CD4-positive, alpha-beta T cell treated with Interleukin-2 at 100 ng/mL for 4 hours (primary cell): ENCODE data around the gene ZGLP1.

Experiments used
- DNase-seq: peaks from one replicate; pipeline ENCODE4 v3.0.0-alpha.2; 2020; ENCODE audit warnings: low spot score

ZGLP1 gene

DNA sequence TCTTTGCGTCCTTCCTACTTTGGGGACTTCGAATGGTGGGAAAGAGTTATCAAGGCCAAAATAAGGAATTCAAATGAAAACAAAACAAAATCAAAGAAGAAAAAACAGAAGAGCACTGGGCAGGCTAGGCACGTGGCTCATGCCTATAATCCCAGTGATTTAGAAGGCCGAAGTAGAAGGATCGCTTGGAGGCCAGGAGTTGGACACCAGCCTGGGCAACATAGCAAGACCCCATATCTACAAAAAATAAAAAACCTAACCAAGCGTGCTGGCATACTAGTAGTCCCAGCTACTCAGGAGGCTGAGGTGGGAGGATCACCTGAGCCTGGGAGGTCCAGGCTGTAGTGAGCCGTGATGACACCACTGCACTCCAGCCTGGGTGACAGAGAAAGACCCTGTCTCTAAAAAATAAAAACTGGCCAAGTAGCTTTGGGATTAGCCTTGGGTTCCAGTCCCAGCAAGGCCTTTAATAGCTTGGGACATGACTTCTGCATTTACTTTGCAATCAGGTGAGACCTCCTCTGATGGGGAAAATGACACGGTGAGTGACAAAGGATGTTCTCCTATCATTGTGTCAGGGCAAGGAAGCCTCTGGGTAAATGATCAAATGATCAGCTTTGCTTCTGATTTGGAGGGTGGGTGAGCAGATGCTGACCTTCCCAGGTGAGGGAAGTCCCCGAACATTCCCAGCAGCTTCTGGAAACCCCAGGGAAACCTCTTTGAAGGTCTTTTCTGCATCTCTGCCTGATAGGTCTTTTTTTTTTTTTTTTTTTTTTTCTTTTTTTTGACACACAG lies 31.6 kb downstream of the ZGLP1 start:
- DNase-seq: no peak

DNA sequence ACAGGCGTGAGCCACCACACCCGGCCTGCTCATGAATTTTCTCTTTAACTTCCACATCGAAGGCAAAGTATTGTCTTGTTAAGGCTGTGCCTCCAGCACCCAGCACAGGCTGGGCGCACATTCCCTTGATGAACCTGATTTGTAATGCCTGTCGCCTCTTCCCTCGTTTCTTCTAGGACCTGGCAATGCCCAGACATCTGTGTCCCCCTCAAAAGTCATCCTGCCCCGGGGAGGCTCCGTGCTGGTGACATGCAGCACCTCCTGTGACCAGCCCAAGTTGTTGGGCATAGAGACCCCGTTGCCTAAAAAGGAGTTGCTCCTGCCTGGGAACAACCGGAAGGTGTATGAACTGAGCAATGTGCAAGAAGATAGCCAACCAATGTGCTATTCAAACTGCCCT lies 35.0 kb downstream of the ZGLP1 start:
- no peak for DNase-seq

DNA sequence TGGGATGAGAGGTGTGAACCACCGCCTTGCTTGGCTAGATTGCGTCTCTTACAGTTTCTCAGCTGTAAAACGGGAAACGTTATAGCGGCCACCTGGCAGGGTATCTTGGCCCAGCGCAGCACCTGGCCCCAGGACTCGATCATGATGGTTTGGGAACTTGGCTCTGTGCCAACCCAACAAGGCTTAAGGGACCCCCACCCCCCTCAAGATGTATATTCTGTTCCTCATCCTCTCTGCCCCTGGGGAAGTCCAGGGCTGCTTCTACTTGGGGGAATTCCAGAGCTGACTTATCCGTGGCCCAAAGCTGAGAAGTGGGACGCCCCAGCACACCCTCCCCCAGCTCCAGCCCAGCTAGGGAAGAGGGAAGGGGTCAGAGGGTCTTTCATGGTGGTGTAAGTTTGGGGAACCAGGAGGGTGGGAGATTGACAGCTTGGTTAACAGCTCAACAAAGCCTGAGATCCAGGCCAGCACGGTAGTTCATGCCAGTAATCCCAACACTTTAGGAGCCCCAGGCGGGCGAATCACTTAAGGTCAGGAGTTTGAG lies 38.0 kb downstream of the ZGLP1 start:
- peak; percentile 50 for DNase-seq

DNA sequence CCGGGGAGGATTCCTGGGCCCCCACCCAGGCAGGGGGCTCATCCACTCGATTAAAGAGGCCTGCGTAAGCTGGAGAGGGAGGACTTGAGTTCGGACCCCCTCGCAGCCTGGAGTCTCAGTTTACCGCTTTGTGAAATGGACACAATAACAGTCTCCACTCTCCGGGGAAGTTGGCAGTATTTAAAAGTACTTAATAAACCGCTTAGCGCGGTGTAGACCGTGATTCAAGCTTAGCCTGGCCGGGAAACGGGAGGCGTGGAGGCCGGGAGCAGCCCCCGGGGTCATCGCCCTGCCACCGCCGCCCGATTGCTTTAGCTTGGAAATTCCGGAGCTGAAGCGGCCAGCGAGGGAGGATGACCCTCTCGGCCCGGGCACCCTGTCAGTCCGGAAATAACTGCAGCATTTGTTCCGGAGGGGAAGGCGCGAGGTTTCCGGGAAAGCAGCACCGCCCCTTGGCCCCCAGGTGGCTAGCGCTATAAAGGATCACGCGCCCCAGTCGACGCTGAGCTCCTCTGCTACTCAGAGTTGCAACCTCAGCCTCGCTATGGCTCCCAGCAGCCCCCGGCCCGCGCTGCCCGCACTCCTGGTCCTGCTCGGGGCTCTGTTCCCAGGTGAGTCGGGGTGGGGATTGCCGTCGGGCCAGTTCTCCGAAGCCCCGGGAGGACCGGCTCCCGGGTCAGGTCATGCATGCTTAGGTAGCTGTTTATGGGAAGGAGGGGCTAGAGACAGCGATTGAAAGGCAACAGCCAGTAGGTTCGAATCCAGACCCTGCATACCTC lies 38.8 kb downstream of the ZGLP1 start, which contains the start of gene ICAM1:
ICAM1 (plus strand) TSS at position 505 of the 779 bp plus-strand sequence; CDS start at position 545, 40 bp downstream.
- DNase-seq: peak; percentile 72

DNA sequence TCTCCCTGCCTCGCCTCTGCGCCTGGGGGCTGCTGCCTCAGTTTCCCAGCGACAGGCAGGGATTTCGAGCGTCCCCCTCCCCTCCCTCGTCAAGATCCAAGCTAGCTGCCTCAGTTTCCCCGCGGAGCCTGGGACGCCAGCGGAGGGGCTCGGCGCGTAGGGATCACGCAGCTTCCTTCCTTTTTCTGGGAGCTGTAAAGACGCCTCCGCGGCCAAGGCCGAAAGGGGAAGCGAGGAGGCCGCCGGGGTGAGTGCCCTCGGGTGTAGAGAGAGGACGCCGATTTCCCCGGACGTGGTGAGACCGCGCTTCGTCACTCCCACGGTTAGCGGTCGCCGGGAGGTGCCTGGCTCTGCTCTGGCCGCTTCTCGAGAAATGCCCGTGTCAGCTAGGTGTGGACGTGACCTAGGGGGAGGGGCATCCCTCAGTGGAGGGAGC lies 39.4 kb downstream of the ZGLP1 start:
- DNase-seq: peak; percentile 67

DNA sequence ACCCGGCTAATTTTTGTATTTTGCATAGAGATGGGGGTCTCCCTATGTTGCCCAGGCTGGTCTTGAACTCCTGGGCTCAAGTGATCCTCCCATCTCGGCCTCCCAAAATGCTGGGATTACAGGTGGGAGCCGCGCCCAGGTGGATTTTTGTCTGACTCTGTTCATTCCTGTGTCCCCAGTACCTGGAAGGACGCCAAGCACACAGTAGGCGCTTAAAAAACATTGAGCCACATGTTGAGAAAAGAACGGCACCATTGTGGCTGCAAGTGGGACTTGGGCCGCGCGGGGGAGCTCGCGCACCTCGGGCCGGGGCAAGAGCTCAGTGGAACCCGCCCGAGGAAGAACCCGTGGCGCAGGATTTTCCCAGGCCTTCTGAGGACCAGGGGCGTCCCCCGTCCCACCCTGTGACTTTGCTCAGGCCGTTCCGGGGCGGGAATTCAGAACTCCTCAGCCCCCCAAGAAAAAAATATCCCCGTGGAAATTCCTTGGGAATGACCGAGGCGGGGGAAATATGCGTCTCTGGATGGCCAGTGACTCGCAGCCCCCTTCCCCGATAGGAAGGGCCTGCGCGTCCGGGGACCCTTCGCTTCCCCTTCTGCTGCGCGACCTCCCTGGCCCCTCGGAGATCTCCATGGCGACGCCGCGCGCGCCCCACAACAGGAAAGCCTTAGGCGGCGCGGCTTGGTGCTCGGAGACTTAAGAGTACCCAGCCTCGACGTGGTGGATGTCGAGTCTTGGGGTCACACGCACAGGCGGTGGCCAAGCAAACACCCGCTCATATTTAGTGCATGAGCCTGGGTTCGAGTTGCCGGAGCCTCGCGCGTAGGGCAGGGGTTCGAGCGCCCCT lies 40.1 kb downstream of the ZGLP1 start:
- peak; percentile 88 for DNase-seq

DNA sequence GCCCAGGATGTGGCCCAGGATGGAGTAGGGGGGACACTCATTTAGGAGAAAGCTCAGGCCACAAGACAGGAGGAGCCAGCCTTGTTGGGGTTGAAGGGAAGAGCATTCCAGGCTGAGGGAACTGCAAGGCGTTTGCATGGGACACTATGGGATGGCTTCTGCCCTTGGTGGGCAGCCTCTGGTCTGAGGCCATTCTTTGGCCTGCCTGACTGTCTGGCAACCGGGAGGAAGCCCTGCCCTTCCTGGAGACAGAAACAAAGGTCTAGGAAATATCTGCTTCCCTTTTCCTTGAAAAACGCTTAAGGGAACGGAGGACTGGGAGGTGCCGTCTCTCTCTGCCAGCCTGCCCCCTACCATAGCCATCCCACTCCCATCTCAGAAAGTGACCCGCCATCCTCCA lies 41.5 kb downstream of the ZGLP1 start:
- no peak for DNase-seq

DNA sequence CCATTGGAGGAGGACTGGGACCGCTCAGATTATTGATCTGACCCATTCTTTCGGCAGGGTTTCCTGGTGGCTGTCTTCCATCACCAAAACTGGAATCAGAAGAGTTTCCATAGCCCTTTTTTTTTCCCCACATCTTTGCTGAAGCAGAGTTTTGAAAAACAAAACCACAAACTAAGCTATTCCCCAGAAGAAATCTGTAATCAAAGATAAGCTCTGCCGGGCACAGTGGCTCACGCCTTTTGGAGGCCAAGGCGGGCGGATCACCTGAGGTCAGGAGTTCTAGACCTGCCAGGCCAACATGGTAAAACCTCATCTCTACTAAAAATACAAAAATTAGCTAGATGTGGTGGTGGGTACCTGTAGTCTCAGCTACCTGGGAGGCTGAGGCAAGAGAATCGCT lies 42.9 kb downstream of the ZGLP1 start:
- DNase-seq: no peak

DNA sequence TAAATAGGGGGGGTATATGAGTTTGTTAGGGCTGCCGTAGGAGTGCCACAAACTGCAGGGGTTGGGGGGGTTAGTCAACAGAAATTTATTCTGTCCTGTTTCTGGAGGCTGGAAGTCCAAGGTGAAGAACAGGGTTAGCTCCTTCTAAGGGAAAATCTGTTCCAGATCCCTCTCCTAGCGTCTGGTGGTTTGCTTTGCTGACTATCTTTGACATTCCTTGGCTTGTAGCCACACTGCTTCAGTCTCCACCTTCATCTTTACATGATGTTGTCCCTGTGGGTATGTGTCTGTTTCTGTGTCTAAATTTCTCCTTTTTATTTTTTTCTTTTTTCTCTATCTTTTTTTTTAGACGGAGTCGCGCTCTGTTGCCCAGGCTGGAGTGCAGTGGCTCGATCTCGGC lies 46.8 kb downstream of the ZGLP1 start:
- DNase-seq: no peak

DNA sequence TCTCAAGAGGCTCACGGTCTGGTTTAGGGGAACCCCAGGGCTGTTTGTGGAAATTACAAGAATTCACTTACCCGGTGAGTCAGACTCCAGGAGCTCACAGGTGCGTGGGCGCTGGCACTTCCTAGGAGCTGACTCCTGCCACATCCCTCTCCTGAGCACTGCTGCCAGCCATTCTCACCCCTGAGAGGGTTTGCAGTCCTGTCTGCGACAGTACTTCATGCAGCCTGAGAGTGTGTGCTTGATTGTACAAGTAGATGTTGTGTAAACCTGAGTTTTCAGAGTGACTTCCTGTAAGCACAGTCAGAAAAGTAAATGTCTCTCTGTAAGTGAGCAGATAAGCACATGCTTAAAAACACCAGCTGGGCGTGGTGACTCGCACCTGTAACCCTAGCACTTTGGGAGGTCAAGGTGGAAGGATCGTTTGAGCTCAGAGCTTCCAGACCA lies 49.5 kb downstream of the ZGLP1 start:
- peak; percentile 68 for DNase-seq

DNA sequence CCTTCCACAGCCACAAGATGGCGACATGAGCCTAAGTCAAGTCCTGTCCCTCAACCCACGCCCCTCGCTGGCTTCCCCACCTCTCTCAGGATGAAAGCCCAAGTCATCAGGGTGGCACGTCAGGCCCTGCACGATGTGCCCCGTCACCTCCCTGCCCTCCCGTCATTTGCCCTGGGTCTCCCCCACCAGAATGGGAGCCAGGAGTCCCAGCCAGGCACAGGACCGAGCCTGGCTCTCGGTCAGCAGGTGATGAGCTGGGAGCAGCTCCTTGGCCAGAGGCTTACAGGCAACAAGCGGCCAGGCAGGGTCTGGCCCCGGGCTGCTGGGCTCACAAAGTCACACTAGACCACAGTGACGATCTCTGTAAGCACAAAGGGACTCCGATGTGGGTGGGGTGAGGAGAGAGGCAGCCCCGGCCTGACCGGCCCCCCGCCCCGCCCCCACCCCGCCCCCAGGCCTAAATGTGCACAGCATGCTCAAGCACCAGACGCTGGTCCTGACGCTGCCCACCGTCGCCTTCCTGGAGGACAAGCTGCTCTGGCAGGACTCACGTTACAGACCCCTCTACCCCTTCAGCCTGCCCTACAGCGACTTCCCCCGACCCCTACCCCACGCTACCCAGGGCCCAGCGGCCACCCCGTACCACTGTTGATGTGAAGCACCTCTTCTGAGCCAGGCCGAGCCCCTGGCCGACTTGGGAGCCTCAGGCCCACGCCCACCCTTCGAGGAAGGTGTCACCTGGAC lies 50.3 kb downstream of the ZGLP1 start:
- peak; percentile 92 for DNase-seq

DNA sequence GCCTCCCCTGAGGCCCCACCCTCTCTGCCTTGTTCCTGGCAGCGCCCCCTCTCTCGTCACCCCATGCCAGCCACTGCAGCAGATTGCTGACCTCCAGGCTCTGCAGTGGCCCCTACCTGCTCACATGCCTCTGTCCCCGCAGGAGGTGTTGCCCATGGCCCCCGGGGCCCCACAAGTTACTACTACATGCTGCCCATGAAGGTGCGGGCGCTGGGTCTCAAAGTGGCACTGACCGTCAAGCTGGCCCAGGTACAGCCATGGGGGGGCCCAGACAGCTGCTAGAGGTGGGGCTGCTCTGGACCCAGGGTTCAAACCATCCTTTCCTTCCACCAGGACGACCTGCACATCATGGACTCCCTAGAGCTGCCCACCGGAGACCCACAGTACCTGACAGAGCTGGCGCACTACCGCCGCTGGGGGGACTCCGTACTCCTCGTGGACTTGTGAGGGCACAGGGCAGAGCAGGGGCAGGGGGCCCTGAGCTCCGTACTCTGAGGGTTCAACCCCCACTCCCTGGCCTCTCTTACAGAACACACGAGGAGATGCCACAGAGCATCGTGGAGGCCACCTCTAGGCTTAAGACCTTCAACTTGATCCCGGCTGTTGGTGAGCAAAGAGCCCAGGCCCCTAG lies 51.4 kb downstream of the ZGLP1 start:
- no peak for DNase-seq

DNA sequence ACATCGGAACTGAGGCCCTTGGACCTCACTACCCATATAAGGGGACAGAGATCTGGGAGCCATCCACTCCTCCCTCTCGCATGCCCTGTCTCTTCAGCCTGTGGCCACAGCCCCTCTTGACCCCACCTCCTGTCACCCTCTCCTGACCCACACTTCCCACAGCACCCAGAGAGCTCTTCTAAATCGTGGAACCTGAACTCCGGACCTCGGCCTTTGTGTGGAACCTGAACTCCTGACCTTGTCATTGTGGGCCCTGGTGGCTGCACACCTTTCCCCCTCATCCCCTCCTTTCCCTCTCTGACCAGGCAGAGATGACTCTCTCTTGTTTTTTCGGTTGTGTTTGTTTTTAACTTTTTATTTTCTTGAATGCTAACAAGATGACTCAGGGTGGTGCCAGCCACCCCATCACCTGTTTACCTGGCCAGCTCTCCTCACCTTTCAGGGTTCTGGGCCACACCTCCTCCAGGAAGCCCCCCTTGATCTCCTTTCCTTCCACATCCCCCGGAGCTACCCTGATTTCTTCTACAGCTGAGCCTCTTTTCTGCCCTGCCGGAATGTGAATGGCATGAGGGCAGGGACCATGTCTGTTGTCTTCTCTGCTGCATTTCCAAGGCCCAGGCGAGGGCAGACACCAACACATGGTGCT lies 52.5 kb downstream of the ZGLP1 start:
- no peak for DNase-seq

DNA sequence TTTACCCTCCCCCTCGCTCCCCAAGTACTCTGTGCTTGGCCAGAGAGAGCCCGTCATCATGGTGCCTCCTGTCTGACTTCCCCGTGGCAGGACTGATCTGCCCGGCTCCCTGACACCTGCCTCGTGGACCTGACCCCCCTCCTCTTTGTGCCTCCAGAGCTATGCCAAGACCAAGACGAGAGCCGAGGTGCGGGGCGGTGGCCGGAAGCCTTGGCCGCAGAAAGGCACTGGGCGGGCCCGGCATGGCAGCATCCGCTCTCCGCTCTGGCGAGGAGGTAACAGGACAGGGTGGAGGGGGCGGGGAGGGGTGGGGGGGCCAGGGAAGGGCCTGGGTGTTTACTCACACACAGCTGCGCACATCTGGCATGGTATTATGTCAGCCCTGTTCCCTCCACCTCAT lies 53.1 kb downstream of the ZGLP1 start:
- no peak for DNase-seq

DNA sequence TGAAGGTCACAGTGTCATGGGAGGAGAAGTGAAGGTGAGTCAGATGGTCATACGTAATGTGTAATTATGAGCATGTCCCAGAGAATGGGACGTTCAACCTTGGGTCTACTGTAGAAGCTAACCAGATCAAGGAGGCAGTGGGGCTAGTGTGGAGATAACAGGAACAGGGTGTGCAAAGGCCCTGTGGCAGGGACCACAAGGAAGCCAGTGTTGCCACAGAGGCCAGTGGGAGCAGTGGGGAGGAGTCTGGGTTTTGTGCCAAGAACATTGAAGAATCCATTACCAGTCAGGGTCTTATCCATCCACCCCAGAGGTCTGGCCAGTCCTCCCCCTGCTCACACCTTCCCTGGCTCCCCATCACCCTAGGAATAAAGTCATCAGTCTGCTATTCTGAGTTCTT lies 54.3 kb downstream of the ZGLP1 start:
- no peak for DNase-seq
